ENCODE results near the gene AOC2. TPM values are rescaled to one million over a fixed set of nuclear protein-coding genes. Genes with fewer than 3 reads are reported as not detected.

Gene AOC2
- total and polyA plus RNA-seq, 2 of the 13 experiments (the other 11 are each of a cell fraction or from before 2014, with no cell fraction given): 1.2 to 3.3 TPM

GRCh38 chr17:42855048-42855596 lies 10.7 kb downstream of the AOC2 start (continued):
- TF ChIP-seq CAMTA2 (CRISPR knock-in tag; IDR thresholded peaks at IDR 0.05; ENCODE audit: borderline replicate concordance) (no peak), ZNF644 (CRISPR knock-in tag; IDR thresholded peaks at IDR 0.05; ENCODE audit: low read depth) (peak; percentile 64; the same call in 1 of the 2 replicates), ATF7-NPFF (CRISPR knock-in tag; IDR thresholded peaks at IDR 0.05; ENCODE audit: low read depth) (0 out of 2 replicates have a peak, but pooled peaks have one; percentile 52), GPBP1L1 (CRISPR knock-in tag; IDR thresholded peaks at IDR 0.05) (no peak), ZNF354B (CRISPR knock-in tag; IDR thresholded peaks at IDR 0.05) (no peak), FOXJ3 (CRISPR knock-in tag; IDR thresholded peaks at IDR 0.05; ENCODE audit: borderline replicate concordance) (peak; percentile 40; the same call in 1 of the 2 replicates), GMEB2 (CRISPR knock-in tag; IDR thresholded peaks at IDR 0.05; ENCODE audit: low read depth) (no peak), SNAI1 (CRISPR knock-in tag; IDR thresholded peaks at IDR 0.05; ENCODE audit: borderline replicate concordance) (no peak), HNRNPUL1 (IDR thresholded peaks at IDR 0.05; ENCODE audit: low read depth, low read length) (no peak), ZNF335 (CRISPR knock-in tag; IDR thresholded peaks at IDR 0.05) (no peak), ZNF616 (CRISPR knock-in tag; IDR thresholded peaks at IDR 0.05; ENCODE audit: low read depth) (no peak), ZFP90 (CRISPR knock-in tag; IDR thresholded peaks at IDR 0.05; ENCODE audit: borderline replicate concordance) (no peak; the same call in 1 of the 2 replicates), KAT7 (CRISPR knock-in tag; IDR thresholded peaks at IDR 0.05; ENCODE audit: borderline replicate concordance) (no peak), HCFC1 (IDR thresholded peaks at IDR 0.05; ENCODE audit: low read depth, low read length) (no peak), ZNF484 (CRISPR knock-in tag; IDR thresholded peaks at IDR 0.05; ENCODE audit: borderline replicate concordance, low read depth) (no peak), CSRNP2 (CRISPR knock-in tag; conservative IDR thresholded peaks at IDR 0.05; ENCODE audit: low read depth) (no peak), ZNF556 (CRISPR knock-in tag; IDR thresholded peaks at IDR 0.05; ENCODE audit: borderline replicate concordance) (no peak; the same call in 1 of the 2 replicates), ZNF576 (CRISPR knock-in tag; IDR thresholded peaks at IDR 0.05) (no peak), HMGXB4 (CRISPR knock-in tag; IDR thresholded peaks at IDR 0.05; ENCODE audit: borderline replicate concordance in 1 of 2, low read depth in 1 of 2) (peak; percentile 42 to 44; a peak in 1 of 4 replicates), ZNF326 (CRISPR knock-in tag; IDR thresholded peaks at IDR 0.05; ENCODE audit: borderline replicate concordance) (no peak), FOSL1 (CRISPR knock-in tag; IDR thresholded peaks at IDR 0.05; ENCODE audit: borderline replicate concordance) (no peak), ZNF552 (CRISPR knock-in tag; IDR thresholded peaks at IDR 0.05; ENCODE audit: borderline replicate concordance) (no peak), HOXD1 (CRISPR knock-in tag; IDR thresholded peaks at IDR 0.05) (peak; percentile 44; the same call in 1 of the 2 replicates)

Measured in HepG2 (cell line).